H1 (cell line): ENCODE results near the gene SPOCK2. TPM values are rescaled to one million over a fixed set of nuclear protein-coding genes. Genes with fewer than 3 reads are reported as not detected.

Experiments used
- CTCF ChIA-PET: fragments of 300-600 bp; sonication (Branson Sonifier 250); formaldehyde crosslinking; loops from one replicate; lab custom pipeline; 2021; ENCODE audit not compliant: partially characterized antibody; lab: Charles Lee
- POLR2A ChIA-PET: fragments of 300-600 bp; sonication (Branson Sonifier 250); formaldehyde crosslinking; loops from one replicate; lab custom pipeline; 2021; ENCODE audit warnings: inconsistent platforms; ENCODE audit not compliant: partially characterized antibody; lab: Charles Lee
- DNase-seq, 2 experiments: peaks; one replicate each; pipeline versions ENCODE4 v3.0.0 to v3.0.0-alpha.2; 2010 to 2022; ENCODE audit warnings: low spot score in 2 of 2, low read depth in 1 of 2, mixed read lengths in 1 of 2
- FAIRE-seq: peaks from 2 replicates; lab custom pipeline; 2011; peaks lifted over from hg19 to GRCh38; lab: Jason Lieb, UNC
- H2AFZ ChIP-seq: 2 replicates; pipeline ENCODE4 v1.8.1; 2012; ENCODE audit warnings: low read length, inconsistent platforms
- H2AK5ac ChIP-seq: 2 replicates; pipeline ENCODE4 v1.6.1; 2013; ENCODE audit warnings: low read depth, low read length
- H2BK120ac ChIP-seq: replicated peaks from 2 replicates; pipeline ENCODE3; 2013; ENCODE audit warnings: low read depth, low read length, inconsistent platforms
- H2BK12ac ChIP-seq: 2 replicates; pipeline ENCODE4 v1.6.1; 2013; ENCODE audit warnings: low read depth, low read length
- H2BK15ac ChIP-seq: 2 replicates; pipeline ENCODE4 v1.6.1; 2013; ENCODE audit warnings: low read length
- H2BK20ac ChIP-seq: 2 replicates; pipeline ENCODE4 v1.6.1; 2013; ENCODE audit warnings: low read length
- H2BK5ac ChIP-seq: 2 replicates; pipeline ENCODE4 v1.6.1; 2013; ENCODE audit warnings: low read depth, low read length
- H3K14ac ChIP-seq: 2 replicates; pipeline ENCODE4 v1.6.1; 2013; ENCODE audit warnings: inconsistent platforms; ENCODE audit not compliant: insufficient read length
- H3K18ac ChIP-seq: 2 replicates; pipeline ENCODE4 v1.6.1; 2013; ENCODE audit warnings: low read length; ENCODE audit errors: extremely low read depth
- H3K23ac ChIP-seq: 2 replicates; pipeline ENCODE4 v1.6.1; 2013; ENCODE audit warnings: inconsistent platforms; ENCODE audit not compliant: insufficient read length
- H3K23me2 ChIP-seq: 2 replicates; pipeline ENCODE4 v1.6.1; 2013; ENCODE audit warnings: low read depth, low read length
- H3K27ac ChIP-seq: 2 replicates; pipeline ENCODE4 v1.6.1; 2011; ENCODE audit warnings: low read depth, low read length, inconsistent platforms
- H3K27me3 ChIP-seq, 4 experiments: replicated peaks in 1 of 4; 1 replicate in 1 of 4; 2 replicates in 3 of 4; pipeline versions ENCODE4 v1.6.1 to v1.8.1; 2011 to 2013; ENCODE audit warnings: low read length in 3 of 4, mild to moderate bottlenecking in 3 of 4, inconsistent platforms in 2 of 4, mixed read lengths in 2 of 4, moderate library complexity in 1 of 4; ENCODE audit not compliant: control insufficient read depth in 3 of 4, insufficient read depth in 3 of 4; ENCODE audit errors: extremely low read depth in 1 of 4
- H3K36me3 ChIP-seq, 4 experiments: 2 replicates each; pipeline versions ENCODE4 v1.6.1 to v1.8.1; 2011 to 2013; ENCODE audit warnings: mild to moderate bottlenecking in 4 of 4, low read length in 3 of 4, moderate library complexity in 2 of 4, control low read depth in 1 of 4, inconsistent platforms in 1 of 4; ENCODE audit not compliant: insufficient read depth in 4 of 4, control insufficient read depth in 2 of 4
- H3K4ac ChIP-seq: replicated peaks from 2 replicates; pipeline ENCODE3; 2013; ENCODE audit warnings: low read length, low read depth, mixed read lengths, inconsistent platforms; ENCODE audit not compliant: insufficient read length
- H3K4me1 ChIP-seq, 4 experiments: replicated peaks in 1 of 4; 1 replicate in 1 of 4; 2 replicates in 3 of 4; pipeline versions ENCODE4 v1.6.1 to v1.8.1; 2011 to 2013; ENCODE audit warnings: low read length in 3 of 4, inconsistent platforms in 2 of 4, mixed read lengths in 1 of 4; ENCODE audit not compliant: insufficient read depth in 4 of 4, control insufficient read depth in 3 of 4
- H3K4me2 ChIP-seq, 2 experiments: 2 replicates each; pipeline versions ENCODE4 v1.6.1 to v1.8.1; 2011 to 2013; ENCODE audit warnings: low read depth in 2 of 2, low read length in 2 of 2, control low read depth in 1 of 2, inconsistent platforms in 1 of 2, mild to moderate bottlenecking in 1 of 2; ENCODE audit not compliant: insufficient read depth in 1 of 2
- H3K4me3 ChIP-seq, 4 experiments: fragments of 200-600, 300-600 bp in 1 of 4; sonication (generic), shearing (Covaris generic), sonication (Bioruptor Twin) in 1 of 4; 2 replicates each; pipeline versions ENCODE4 v1.5.1 to v1.8.1; 2011 to 2016; ENCODE audit warnings: low read length in 4 of 4, low read depth in 3 of 4, control low read depth in 2 of 4, inconsistent platforms in 2 of 4, mild to moderate bottlenecking in 2 of 4, mixed read lengths in 1 of 4, moderate library complexity in 1 of 4; ENCODE audit not compliant: insufficient read depth in 2 of 4; ENCODE audit errors: extremely low read depth in 1 of 4
- H3K56ac ChIP-seq: replicated peaks from 2 replicates; pipeline ENCODE3; 2013; ENCODE audit warnings: low read depth, mild to moderate bottlenecking, mixed read lengths, low read length, inconsistent platforms; ENCODE audit not compliant: insufficient read length
- H3K79me1 ChIP-seq: 2 replicates; pipeline ENCODE4 v1.6.1; 2013; ENCODE audit warnings: low read depth, low read length, control low read depth
- H3K79me2 ChIP-seq, 2 experiments: 2 replicates each; pipeline versions ENCODE4 v1.6.1 to v1.8.1; 2012 to 2013; ENCODE audit warnings: low read length in 2 of 2, mild to moderate bottlenecking in 2 of 2, inconsistent platforms in 1 of 2; ENCODE audit not compliant: insufficient read depth in 2 of 2, control insufficient read depth in 1 of 2
- H3K9ac ChIP-seq, 4 experiments: replicated peaks in 1 of 4; 1 replicate in 1 of 4; 2 replicates in 3 of 4; pipeline versions ENCODE4 v1.6.1 to v1.8.1; 2011 to 2013; ENCODE audit warnings: low read depth in 3 of 4, low read length in 3 of 4, control low read depth in 2 of 4, mild to moderate bottlenecking in 2 of 4, moderate library complexity in 2 of 4, inconsistent platforms in 1 of 4; ENCODE audit errors: extremely low read depth in 1 of 4
- H3K9me3 ChIP-seq, 2 experiments: 2 replicates each; pipeline versions ENCODE4 v1.6.1 to v1.8.1; 2012 to 2013; ENCODE audit warnings: mild to moderate bottlenecking in 2 of 2, moderate library complexity in 2 of 2, control low read depth in 1 of 2, inconsistent platforms in 1 of 2, low read depth in 1 of 2, low read length in 1 of 2, mixed read lengths in 1 of 2; ENCODE audit not compliant: insufficient read depth in 2 of 2
- H4K20me1 ChIP-seq, 2 experiments: replicated peaks in 1 of 2; 2 replicates each; pipeline versions ENCODE3 to v1.8.1; 2011 to 2013; ENCODE audit warnings: inconsistent platforms in 2 of 2, low read length in 2 of 2, mild to moderate bottlenecking in 1 of 2; ENCODE audit not compliant: insufficient read depth in 2 of 2, control insufficient read depth in 1 of 2
- H4K5ac ChIP-seq: 2 replicates; pipeline ENCODE4 v1.6.1; 2013; ENCODE audit warnings: low read length, low read depth, mixed read lengths, inconsistent platforms; ENCODE audit not compliant: insufficient read length
- H4K8ac ChIP-seq: 2 replicates; pipeline ENCODE4 v1.8.0; 2013; ENCODE audit warnings: mild to moderate bottlenecking, moderate library complexity, low read length, inconsistent platforms; ENCODE audit not compliant: insufficient read depth; ENCODE audit errors: extremely low read depth
- H4K91ac ChIP-seq: replicated peaks from 2 replicates; pipeline ENCODE3; 2013; ENCODE audit warnings: low read length, mixed read lengths, inconsistent platforms; ENCODE audit not compliant: insufficient read length
- ASH2L ChIP-seq: fragments of 200-600, 300-600 bp; sonication (generic); IDR thresholded peaks from one replicate; pipeline ENCODE4 v1.7.1; 2017; ENCODE audit warnings: low read length
- ATF3 ChIP-seq: IDR thresholded peaks from 2 replicates; pipeline ENCODE4 v1.6.1; 2011; ENCODE audit warnings: low read depth, mild to moderate bottlenecking, low read length; ENCODE audit not compliant: insufficient read depth
- CHD2 ChIP-seq: IDR thresholded peaks from 2 replicates; pipeline ENCODE4 v1.6.1; 2012; ENCODE audit warnings: low read length, improper control_type of control experiment
- CTCF ChIP-seq, 3 experiments: IDR thresholded peaks; 1 replicate in 2 of 3; 2 replicates in 1 of 3; pipeline versions ENCODE4 v1.5.1 to v1.6.1; 2011; ENCODE audit warnings: low read length in 3 of 3, mild to moderate bottlenecking in 3 of 3, inconsistent platforms in 2 of 3, low read depth in 1 of 3, moderate library complexity in 1 of 3; ENCODE audit not compliant: insufficient read depth in 1 of 3; ENCODE audit errors: control extremely low read depth in 1 of 3
- JUND ChIP-seq: IDR thresholded peaks from 2 replicates; pipeline ENCODE4 v1.6.1; 2011; ENCODE audit warnings: mild to moderate bottlenecking, improper control_type of control experiment, low read length
- POLR2A ChIP-seq, 2 experiments: IDR thresholded peaks; 1 replicate in 1 of 2; 2 replicates in 1 of 2; pipeline ENCODE4 v1.6.1; 2011; ENCODE audit warnings: low read depth in 2 of 2, low read length in 2 of 2, mild to moderate bottlenecking in 2 of 2; ENCODE audit errors: control extremely low read depth in 1 of 2
- POU5F1 ChIP-seq: IDR thresholded peaks from 2 replicates; pipeline ENCODE4 v1.6.1; 2011; ENCODE audit warnings: low read depth, mild to moderate bottlenecking, low read length, moderate library complexity
- RNF2 ChIP-seq: fragments of 200-900, 300-1000 bp; sonication (generic); IDR thresholded peaks from 2 replicates; pipeline ENCODE4 v1.7.1; 2016; ENCODE audit warnings: borderline replicate concordance, low read depth, mild to moderate bottlenecking, antibody characterized with exemption, low read length; ENCODE audit not compliant: poor library complexity, severe bottlenecking; ENCODE audit errors: missing control alignments
- SIRT6 ChIP-seq: IDR thresholded peaks from one replicate; pipeline ENCODE4 v1.7.1; 2012; ENCODE audit warnings: low read length, inconsistent platforms
- SRF ChIP-seq: IDR thresholded peaks from 2 replicates; pipeline ENCODE4 v1.6.1; 2011; ENCODE audit warnings: mild to moderate bottlenecking, low read depth, low read length, moderate library complexity
- TCF12 ChIP-seq: IDR thresholded peaks from 2 replicates; pipeline ENCODE4 v1.6.1; 2011; ENCODE audit warnings: low read depth, mild to moderate bottlenecking, low read length
- TEAD4 ChIP-seq: IDR thresholded peaks from 2 replicates; pipeline ENCODE4 v1.6.1; 2012; ENCODE audit warnings: low read depth, low read length, inconsistent platforms, mixed read lengths
- WGBS, 2 experiments: shearing (Covaris generic) in 1 of 2; methylation state at CpG; one replicate each; pipeline versions ENCODE4 v1.1.6 to v1.1.7; 2013 to 2015; ENCODE audit warnings: low lambda C conversion rate in 2 of 2, mixed read lengths in 2 of 2, inconsistent platforms in 1 of 2, low coverage in 1 of 2, missing lambda C conversion rate in 1 of 2; ENCODE audit not compliant: insufficient replicate concordance in 2 of 2, insufficient coverage in 1 of 2, insufficient read length in 1 of 2; ENCODE audit errors: extremely low coverage in 1 of 2, missing lambda C conversion rate in 1 of 2; 5-methylcytosine and 5-hydroxymethylcytosine counted together
- polyA plus RNA-seq, 7 experiments: library from polyadenylated mRNA; depleted of rRNA in 3 of 7; stranded (reverse) in 5 of 7; unstranded in 2 of 7; fragments of >200 nt in 5 of 7; fragments of 200-250 nt in 2 of 7; gene quantifications; 1 replicate in 5 of 7; 2 replicates in 1 of 7; 4 replicates in 1 of 7; pipeline versions ENCODE4 v1.2.1 to v1.2.3, GENCODE V29; 2011 to 2013; ENCODE audit warnings: missing spikeins in 2 of 7, mixed read lengths in 2 of 7
- total RNA-seq: library from RNA; stranded (reverse); fragmentation: NEBNext Ultra II Directional; extraction: Animal tissue kit (Norgen Biotek cat#: 25700); gene quantifications from 2 replicates; pipeline ENCODE4 v1.2.1, GENCODE V29; 2021

Gene SPOCK2
- total and polyA plus RNA-seq, 2 of the 8 experiments (the other 6 are each of a cell fraction or from before 2014, with no cell fraction given): 1.5 to 1.9 TPM

GRCh38 chr10:72062382-72062781, 26.0 kb downstream of the SPOCK2 start:
- Histone ChIP-seq H3K4me3 (no peak overlapping the region), H3K27me3 (no peaks in the 10 kb centered on the region), H2BK12ac (no peak overlapping the region), H3K27ac (no peak overlapping the region), H3K36me3 (no peaks in the 10 kb centered on the region), H2AFZ (no peak overlapping the region), H3K4me2 (no peak overlapping the region), H3K56ac (no peak overlapping the region), H3K79me2 (no peaks in the 10 kb centered on the region), H3K23me2 (no peaks in the 10 kb centered on the region), H3K9me3 (no peaks in the 10 kb centered on the region), H2BK5ac (no peak overlapping the region), H3K14ac (no peak overlapping the region), H3K4ac (no peak overlapping the region), H4K5ac (no peak overlapping the region), H3K79me1 (no peaks in the 10 kb centered on the region), H4K20me1 (peaks cover 0 to 3% of the 10 kb centered on the region in 2 experiments), H3K23ac (no peak overlapping the region), H3K4me1 (peaks cover 0 to 9% (median 7%) of the 10 kb centered on the region in 4 experiments; a peak in 4 of 7 replicates), H2BK20ac (no peak overlapping the region), H4K91ac (no peak overlapping the region), H3K9ac (no peak overlapping the region), H2AK5ac (no peak overlapping the region), H3K18ac (no peak overlapping the region), H2BK15ac (no peak overlapping the region), H2BK120ac (no peak overlapping the region), H4K8ac (no peak overlapping the region)
- DNase-seq (no peak), FAIRE-seq (no peak)
- CTCF ChIA-PET: interaction anchor here (0.8 to 8.2 kb wide), 12 partner anchors 10 to 277 kb away, joined by 3 to 77 read pairs (median 5); no protein-coding TSS in a partner anchor
- WGBS, 2 experiments: 95% methylated on average over 8 of the region's 10 CpGs; no CpG with 5 or more reads in 1 of the 2 experiments
- POLR2A ChIA-PET: interaction anchor here (2.0 kb wide), 1 partner anchor 211 kb away, joined by 5 read pairs; the partner anchor contains the start of gene DDIT4
- TF ChIP-seq RNF2 (no peak), POU5F1 (no peak), CTCF (IDR thresholded peaks at IDR 0.05; ENCODE audit: control extremely low read depth in 1 of 3, insufficient read depth in 1 of 3, low read depth in 1 of 3, low read length in 3 of 3) (no peak), POLR2A (IDR thresholded peaks at IDR 0.05; ENCODE audit: control extremely low read depth in 1 of 2, low read depth in 2 of 2, low read length in 2 of 2) (no peak), CHD2 (no peak), ATF3 (no peak), SRF (no peak), TCF12 (no peak), ASH2L (no peak), SIRT6 (no peak), TEAD4 (no peak), JUND (no peak)
